Neuronal stem cell (in vitro differentiated cells): ENCODE data around the gene DHDH.

ENCODE experiments used
- DNase-seq: peaks from one replicate; pipeline ENCODE4 v3.0.0-alpha.2; 2013; ENCODE audit warnings: low spot score
- H2AFZ ChIP-seq: one replicate; pipeline ENCODE4 v1.6.1; 2013; ENCODE audit warnings: mild to moderate bottlenecking, low read length, inconsistent platforms
- H2AK5ac ChIP-seq: 2 replicates; pipeline ENCODE4 v1.6.1; 2013; ENCODE audit warnings: low read depth, mild to moderate bottlenecking, inconsistent platforms, low read length, moderate library complexity, mixed read lengths
- H2BK120ac ChIP-seq: 2 replicates; pipeline ENCODE4 v1.6.1; 2013; ENCODE audit warnings: low read depth, mild to moderate bottlenecking, inconsistent platforms, low read length, moderate library complexity, mixed read lengths
- H2BK12ac ChIP-seq: one replicate; pipeline ENCODE4 v1.6.1; 2013; ENCODE audit warnings: low read length, inconsistent platforms
- H2BK15ac ChIP-seq: 2 replicates; pipeline ENCODE4 v1.6.1; 2013; ENCODE audit warnings: mild to moderate bottlenecking, low read length, inconsistent platforms, mixed read lengths
- H2BK5ac ChIP-seq: one replicate; pipeline ENCODE4 v1.6.1; 2013; ENCODE audit warnings: inconsistent platforms, mild to moderate bottlenecking, low read length, moderate library complexity
- H3K14ac ChIP-seq: one replicate; pipeline ENCODE4 v1.6.1; 2013; ENCODE audit warnings: low read length, inconsistent platforms
- H3K18ac ChIP-seq: 2 replicates; pipeline ENCODE4 v1.6.1; 2013; ENCODE audit warnings: low read length, inconsistent platforms
- H3K23ac ChIP-seq: 2 replicates; pipeline ENCODE4 v1.6.1; 2013; ENCODE audit warnings: low read depth, mild to moderate bottlenecking, mixed read lengths, low read length, inconsistent platforms; ENCODE audit not compliant: poor library complexity
- H3K27ac ChIP-seq: replicated peaks from 3 replicates; pipeline ENCODE4 v1.5.1; 2013; ENCODE audit warnings: low read length, inconsistent platforms
- H3K27me3 ChIP-seq, 3 experiments: 2 replicates each; pipeline ENCODE4 v1.6.1; 2013; ENCODE audit warnings: low read length in 3 of 3, mild to moderate bottlenecking in 2 of 3, inconsistent platforms in 1 of 3, low read depth in 1 of 3, mixed read lengths in 1 of 3, moderate library complexity in 1 of 3; ENCODE audit not compliant: control insufficient read depth in 3 of 3, insufficient read depth in 3 of 3
- H3K36me3 ChIP-seq, 2 donors: replicated peaks in 1 of 2; 2 replicates each; pipeline ENCODE4 v1.6.1; 2013; ENCODE audit warnings: low read length in 2 of 2; ENCODE audit not compliant: control insufficient read depth in 2 of 2, insufficient read depth in 2 of 2
- H3K4ac ChIP-seq: 2 replicates; pipeline ENCODE4 v1.6.1; 2013; ENCODE audit warnings: inconsistent platforms, mild to moderate bottlenecking, low read length, moderate library complexity
- H3K4me1 ChIP-seq, 2 donors: 1 replicate in 1 of 2; 2 replicates in 1 of 2; pipeline ENCODE4 v1.6.1; 2013; ENCODE audit warnings: low read length in 2 of 2, low read depth in 1 of 2; ENCODE audit not compliant: control insufficient read depth in 2 of 2, insufficient read depth in 1 of 2
- H3K4me2 ChIP-seq: one replicate; pipeline ENCODE4 v1.6.1; 2013; ENCODE audit warnings: mild to moderate bottlenecking, low read length, inconsistent platforms; ENCODE audit not compliant: insufficient read depth, poor library complexity, severe bottlenecking
- H3K4me3 ChIP-seq, 2 donors: 2 replicates each; pipeline ENCODE4 v1.5.1; 2013; ENCODE audit warnings: low read length in 2 of 2, mild to moderate bottlenecking in 2 of 2, inconsistent platforms in 1 of 2, moderate library complexity in 1 of 2
- H3K79me1 ChIP-seq: one replicate; pipeline ENCODE4 v1.6.1; 2013; ENCODE audit warnings: low read depth, mild to moderate bottlenecking, inconsistent platforms, low read length, moderate library complexity
- H3K9ac ChIP-seq: one replicate; pipeline ENCODE4 v1.6.1; 2013; ENCODE audit warnings: mild to moderate bottlenecking, low read depth, low read length, inconsistent platforms; ENCODE audit not compliant: poor library complexity
- H3K9me3 ChIP-seq, 2 donors: replicated peaks in 1 of 2; 2 replicates each; pipeline versions ENCODE3 to v1.6.1; 2013; ENCODE audit warnings: low read length in 2 of 2, mild to moderate bottlenecking in 2 of 2, inconsistent platforms in 1 of 2, low read depth in 1 of 2, mixed read lengths in 1 of 2, moderate library complexity in 1 of 2; ENCODE audit not compliant: control insufficient read depth in 2 of 2, insufficient read depth in 1 of 2
- H4K8ac ChIP-seq: one replicate; pipeline ENCODE4 v1.6.1; 2013; ENCODE audit warnings: low read depth, mild to moderate bottlenecking, inconsistent platforms, low read length, moderate library complexity
- H4K91ac ChIP-seq: one replicate; pipeline ENCODE4 v1.6.1; 2013; ENCODE audit warnings: low read length, low read depth, mild to moderate bottlenecking, inconsistent platforms; ENCODE audit not compliant: poor library complexity
- WGBS, 2 donors: extraction: QIAGEN DNeasy Blood & Tissue Kit; methylation state at CpG; one replicate each; pipeline ENCODE4 v1.1.7; 2013; ENCODE audit warnings: missing lambda C conversion rate in 2 of 2, mixed read lengths in 1 of 2; ENCODE audit not compliant: insufficient read length in 2 of 2, insufficient replicate concordance in 1 of 2; ENCODE audit errors: extremely low coverage in 2 of 2; 5-methylcytosine and 5-hydroxymethylcytosine counted together

DHDH gene

DNA sequence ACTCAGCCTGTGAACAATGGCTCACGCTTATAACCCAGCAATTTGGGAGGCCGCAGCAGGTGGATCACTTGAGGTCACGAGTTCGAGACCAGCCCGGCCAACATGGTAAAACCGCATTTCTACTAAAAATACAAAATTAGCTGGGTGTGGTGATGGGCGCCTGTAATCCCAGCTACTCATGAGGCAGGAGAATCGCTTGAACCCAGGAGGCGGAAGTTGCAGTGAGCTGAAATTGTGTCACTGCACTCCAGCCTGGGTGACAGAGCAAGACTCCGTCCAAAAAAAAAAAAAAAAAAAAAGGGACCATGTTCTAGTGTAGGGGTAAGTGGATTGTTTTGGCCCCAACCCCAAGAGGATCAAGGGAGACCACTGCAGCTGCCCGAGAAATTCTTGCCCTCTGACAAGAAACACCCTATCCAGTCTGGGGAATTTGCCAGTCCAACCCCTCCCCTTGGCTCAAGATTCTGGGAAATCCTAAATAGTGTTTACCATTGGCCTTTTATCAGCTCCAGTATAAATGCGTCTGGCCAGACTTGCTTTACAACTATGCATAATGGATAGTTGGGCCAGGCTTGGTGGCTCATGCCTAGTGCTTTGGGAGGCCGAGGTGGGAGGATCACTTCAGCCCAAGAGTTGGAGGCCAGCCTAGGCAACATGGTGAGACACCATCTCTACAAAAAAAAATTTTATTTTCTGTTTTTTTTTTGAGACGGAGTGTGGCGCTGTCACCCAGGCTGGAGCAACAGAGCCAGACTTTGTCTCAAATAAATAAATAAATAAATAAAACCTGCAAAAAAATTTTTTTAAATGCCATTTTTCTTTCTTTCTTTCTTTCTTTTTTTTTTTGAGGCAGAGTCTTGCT, 5.1 kb upstream of the DHDH start:
- Histone ChIP-seq H4K8ac (no peak overlapping the region), H2BK5ac (no peak overlapping the region), H3K4me1 (peaks cover 4 to 6% of the 10 kb centered on the region in 2 donors), H2BK120ac (no peak overlapping the region), H3K14ac (no peak overlapping the region), H4K91ac (no peak overlapping the region), H3K9ac (no peak overlapping the region), H3K4me2 (no peak overlapping the region), H3K4ac (no peak overlapping the region), H3K4me3 (no peak overlapping the region), H3K27me3 (peaks cover 0 to 13% (median 10%) of the 10 kb centered on the region in 3 experiments), H3K18ac (no peak overlapping the region), H3K9me3 (no peaks in the 10 kb centered on the region), H3K23ac (no peak overlapping the region), H3K36me3 (peaks cover 0 to 2% of the 10 kb centered on the region in 2 donors), H2BK12ac (no peak overlapping the region), H3K79me1 (peaks cover 3% of the 10 kb centered on the region), H2AFZ (no peak overlapping the region), H2BK15ac (no peak overlapping the region), H3K27ac (no peak overlapping the region), H2AK5ac (no peak overlapping the region)
- WGBS, 2 donors: no CpG with 5 or more reads among the region's 15 CpGs
- no peak for DNase-seq

GRCh38 chr19:48934837-48935236, 1.3 kb downstream of the DHDH start:
- DNase-seq: no peak
- Histone ChIP-seq H3K4ac (no peak overlapping the region), H3K79me1 (no peaks in the 10 kb centered on the region), H2AFZ (peak overlapping the region; percentile 93), H4K91ac (no peak overlapping the region), H3K14ac (no peak overlapping the region), H3K23ac (no peak overlapping the region), H2BK5ac (no peak overlapping the region), H3K36me3 (no peaks in the 10 kb centered on the region), H3K9ac (no peak overlapping the region), H3K4me1 (peaks cover 6 to 11% of the 10 kb centered on the region in 2 donors), H3K18ac (no peak overlapping the region), H3K9me3 (no peaks in the 10 kb centered on the region), H3K4me2 (no peak overlapping the region), H2BK15ac (no peak overlapping the region), H2BK12ac (no peak overlapping the region), H3K4me3 (no peak overlapping the region), H3K27ac (no peak overlapping the region), H2BK120ac (no peak overlapping the region), H3K27me3 (peaks cover 0 to 13% (median 10%) of the 10 kb centered on the region in 3 experiments), H4K8ac (no peak overlapping the region), H2AK5ac (no peak overlapping the region)
- no CpG with 5 or more reads among the region's 19 CpGs for WGBS, 2 donors

GRCh38 chr19:48935864-48936263, 2.4 kb downstream of the DHDH start:
- Histone ChIP-seq H4K91ac (no peak overlapping the region), H3K36me3 (no peaks in the 10 kb centered on the region), H3K27me3 (peaks cover 0 to 13% (median 10%) of the 10 kb centered on the region in 3 experiments), H2AK5ac (peak overlapping the region; percentile 92), H3K23ac (peak overlapping the region; percentile 73), H4K8ac (no peak overlapping the region), H2AFZ (no peak overlapping the region), H3K4me1 (peaks cover 6 to 11% of the 10 kb centered on the region in 2 donors), H3K4me3 (no peak overlapping the region), H3K79me1 (no peaks in the 10 kb centered on the region), H3K27ac (no peak overlapping the region), H3K9ac (peak overlapping the region; percentile 44), H3K14ac (peak overlapping the region; percentile 38), H2BK12ac (no peak overlapping the region), H3K18ac (no peak overlapping the region), H2BK120ac (no peak overlapping the region), H3K4me2 (no peak overlapping the region), H3K4ac (no peak overlapping the region), H2BK5ac (no peak overlapping the region), H2BK15ac (no peak overlapping the region), H3K9me3 (no peaks in the 10 kb centered on the region)
- DNase-seq: no peak
- WGBS, 2 donors: no CpG with 5 or more reads among the region's 25 CpGs

DNA sequence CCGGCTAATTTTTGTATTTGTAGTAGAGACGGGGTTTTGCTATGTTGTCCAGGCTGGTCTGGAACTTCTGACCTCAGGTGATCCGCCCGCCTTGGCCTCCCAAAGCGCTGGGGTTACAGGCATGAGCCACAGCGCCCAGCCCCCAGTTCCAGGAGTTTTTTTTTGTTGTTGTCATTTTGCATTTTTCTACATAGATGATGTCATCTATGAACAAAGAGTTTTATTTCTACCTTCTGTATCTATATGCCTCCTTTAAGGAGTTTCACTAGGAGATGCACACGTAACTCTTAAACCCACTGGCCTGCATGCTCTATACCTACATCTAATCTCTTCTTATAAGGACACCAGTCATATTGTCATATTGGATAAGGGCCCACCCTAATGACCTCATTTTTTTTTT, 4.8 kb downstream of the DHDH start:
- DNase-seq: no peak
- H3K27me3 ChIP-seq: peaks cover 0 to 1% (median under 1%) of the 10 kb centered on the region in 3 experiments
- no peak overlapping the region for H4K8ac ChIP-seq
- H4K91ac ChIP-seq: no peak overlapping the region
- no peak overlapping the region for H2BK120ac ChIP-seq
- H2AFZ ChIP-seq: no peak overlapping the region
- H3K4me3 ChIP-seq: no peak overlapping the region
- no peak overlapping the region for H2AK5ac ChIP-seq
- H2BK5ac ChIP-seq: no peak overlapping the region
- H3K4me1 ChIP-seq: peaks cover 3 to 6% of the 10 kb centered on the region in 2 donors
- no peak overlapping the region for H3K14ac ChIP-seq
- no peaks in the 10 kb centered on the region for H3K79me1 ChIP-seq
- peaks cover 0 to 5% of the 10 kb centered on the region in 2 donors for H3K9me3 ChIP-seq
- no peak overlapping the region for H2BK15ac ChIP-seq
- H3K36me3 ChIP-seq: no peaks in the 10 kb centered on the region
- H3K9ac ChIP-seq: no peak overlapping the region
- no peak overlapping the region for H3K27ac ChIP-seq
- H3K23ac ChIP-seq: no peak overlapping the region
- H3K18ac ChIP-seq: no peak overlapping the region
- no CpG with 5 or more reads among the region's 7 CpGs for whole genome bisulfite sequencing, 2 donors
- H2BK12ac ChIP-seq: no peak overlapping the region
- H3K4ac ChIP-seq: no peak overlapping the region
- no peak overlapping the region for H3K4me2 ChIP-seq
